K562 (cell line): Measurements from ENCODE around the gene TCEAL1. TPM values are rescaled to one million over a fixed set of nuclear protein-coding genes. Genes with fewer than 3 reads are reported as not detected.
"Not testable (repeated sequence)": the region's sequence is repeated elsewhere in the genome, so short reads cannot be mapped to it uniquely, and the experiment has no call there.

Source experiments
- ATAC-seq: fragments of 200-7000 bp; cut with Tn5 transposase; 3 replicates; pipeline ENCODE4 v1.9.1; 2020; ENCODE audit warnings: moderate library complexity
- BruUV-seq: library from RNA; stranded (reverse); fragments of 400-500 nt; replicated peaks from 2 replicates; lab custom pipeline; 2021; lab: Mats Ljungman, UMichigan
- CTCF ChIA-PET: fragments of 300-600 bp; formaldehyde crosslinking; extraction: SDS; loops from one replicate; lab custom pipeline; 2021; ENCODE audit warnings: low intra/inter-chr PET ratio; lab: Yijun Ruan, JAX
- POLR2A ChIA-PET: fragments of 300-600, 350-650 bp; sonication (Branson Sonifier 250); formaldehyde crosslinking; extraction: SDS; loops from one replicate; lab custom pipeline; 2021; ENCODE audit warnings: antibody characterized with exemption, inconsistent platforms; lab: Yijun Ruan, JAX
- DNase-seq, 4 experiments: peaks; one replicate each; pipeline versions ENCODE4 v3.0.0 to v3.0.0-alpha.2; 2011 to 2018; ENCODE audit warnings: low spot score in 3 of 4, mixed read lengths in 3 of 4; ENCODE audit errors: extremely low read depth in 1 of 4
- FAIRE-seq: peaks from 2 replicates; lab custom pipeline; 2011; peaks lifted over from hg19 to GRCh38; lab: Jason Lieb, UNC
- H2AFZ ChIP-seq: 2 replicates; pipeline ENCODE4 v1.6.0; 2011; ENCODE audit warnings: low read depth, low read length, control low read depth, inconsistent platforms
- H3K27ac ChIP-seq: fragments of 200-600 bp; 3 replicates; pipeline ENCODE4 v1.8.0; 2011; ENCODE audit warnings: low read depth, mild to moderate bottlenecking, control low read depth, inconsistent platforms, low read length, moderate library complexity, mixed read lengths; ENCODE audit errors: extremely low read depth
- H3K27me3 ChIP-seq, 2 experiments: fragments of 300-600 bp in 1 of 2; 2 replicates in 1 of 2; 3 replicates in 1 of 2; pipeline versions ENCODE4 v1.6.0 to v1.8.0; 2011; ENCODE audit warnings: inconsistent platforms in 2 of 2, low read length in 2 of 2, mild to moderate bottlenecking in 1 of 2, mixed read lengths in 1 of 2, moderate library complexity in 1 of 2; ENCODE audit not compliant: control insufficient read depth in 2 of 2, insufficient read depth in 2 of 2
- H3K36me3 ChIP-seq: fragments of 300-600 bp; 3 replicates; pipeline ENCODE4 v1.8.0; 2011; ENCODE audit warnings: mild to moderate bottlenecking, low read length, inconsistent platforms; ENCODE audit not compliant: control insufficient read depth, insufficient read depth
- H3K4me1 ChIP-seq, 2 experiments: fragments of 200-600 bp in 1 of 2; replicated peaks in 1 of 2; 2 replicates in 1 of 2; 3 replicates in 1 of 2; pipeline versions ENCODE4 v1.5.1 to v1.8.0; 2011; ENCODE audit warnings: inconsistent platforms in 2 of 2, low read length in 2 of 2, mild to moderate bottlenecking in 1 of 2, mixed read lengths in 1 of 2, moderate library complexity in 1 of 2; ENCODE audit not compliant: control insufficient read depth in 2 of 2, insufficient read depth in 2 of 2
- H3K4me2 ChIP-seq: 2 replicates; pipeline ENCODE4 v1.6.1; 2011; ENCODE audit warnings: low read length, control low read depth, inconsistent platforms, mixed read lengths; ENCODE audit not compliant: insufficient read depth
- H3K4me3 ChIP-seq: fragments of 200-600 bp; sonication (generic), shearing (Covaris generic); 2 replicates; pipeline ENCODE4 v1.5.1; 2016; ENCODE audit warnings: control low read depth, inconsistent platforms
- H3K79me2 ChIP-seq: fragments of 200-600 bp; 3 replicates; pipeline ENCODE4 v1.8.0; 2011; ENCODE audit warnings: low read length, inconsistent platforms; ENCODE audit not compliant: control insufficient read depth, insufficient read depth
- H3K9ac ChIP-seq, 2 experiments: 2 replicates each; pipeline versions ENCODE4 v1.6.0 to v1.6.1; 2011; ENCODE audit warnings: low read depth in 2 of 2, low read length in 2 of 2, control low read depth in 1 of 2, inconsistent platforms in 1 of 2, mild to moderate bottlenecking in 1 of 2, mixed read lengths in 1 of 2; ENCODE audit not compliant: insufficient read depth in 1 of 2
- H3K9me1 ChIP-seq: one replicate; pipeline ENCODE4 v1.6.0; 2011; ENCODE audit warnings: inconsistent platforms, mild to moderate bottlenecking, low read length, moderate library complexity; ENCODE audit not compliant: control insufficient read depth, insufficient read depth
- H3K9me3 ChIP-seq: replicated peaks from 2 replicates; pipeline ENCODE4 v1.5.1; 2011; ENCODE audit warnings: low read depth, low read length, inconsistent platforms; ENCODE audit not compliant: control insufficient read depth, insufficient read depth
- H4K20me1 ChIP-seq: replicated peaks from 2 replicates; pipeline ENCODE4 v1.6.1; 2011; ENCODE audit warnings: low read length, inconsistent platforms, mixed read lengths; ENCODE audit not compliant: control insufficient read depth, insufficient read depth
- MYNN ChIP-seq, 2 experiments: sonication (generic); formaldehyde crosslinking in 1 of 2; IDR thresholded peaks; 2 replicates each; pipeline versions ENCODE4 v1.5.0 to v1.6.1; 2016 to 2020; ENCODE audit warnings: antibody characterized with exemption in 1 of 2, missing genetic modification reagents in 1 of 2
- RFX1 ChIP-seq: fragments of 450-650 bp; IDR thresholded peaks from 2 replicates; pipeline ENCODE4 v1.6.1; 2016; ENCODE audit warnings: mild to moderate bottlenecking, moderate library complexity
- SMARCE1 ChIP-seq: fragments of 450-650 bp; IDR thresholded peaks from 2 replicates; pipeline ENCODE4 v1.7.1; 2016; ENCODE audit warnings: mild to moderate bottlenecking
- SNAPC5 ChIP-seq: fragments of 250-450 bp; sonication (Bioruptor Pico); IDR thresholded peaks from 2 replicates; pipeline ENCODE4 v1.8.0; 2021; ENCODE audit warnings: moderate library complexity, mild to moderate bottlenecking, inconsistent platforms
- SPI1 ChIP-seq: IDR thresholded peaks from 2 replicates; pipeline ENCODE4 v1.6.1; 2011; ENCODE audit warnings: low read depth, low read length, control low read depth, borderline replicate concordance
- WGBS: fragments of 100-300 bp; shearing (Covaris generic); methylation state at CpG from one replicate; pipeline ENCODE4 v1.1.6; 2016; ENCODE audit warnings: low coverage, mixed read lengths; ENCODE audit not compliant: insufficient coverage; ENCODE audit errors: missing lambda C conversion rate; 5-methylcytosine and 5-hydroxymethylcytosine counted together
- in situ Hi-C: fragments of 300-500 bp; cut with MboI; formaldehyde crosslinking; loops from 4 replicates; pipeline ENCODE4 v1.15.0; 2018; ENCODE audit warnings: inconsistent platforms, mixed read lengths
- intact Hi-C: fragments of 100-400 bp; cut with micrococcal nuclease; formaldehyde crosslinking; loops from 2 replicates; pipeline ENCODE4 v1.14.2; 2022
- polyA plus RNA-seq, 8 experiments: library from polyadenylated mRNA; depleted of rRNA in 4 of 8; stranded (reverse) in 5 of 8; unstranded in 3 of 8; fragments of >200 nt; fragmentation: Nextera tagmentation in 2 of 8; fragmentation: Illumina TruSeq in 1 of 8; extraction: Ambion mirVana in 2 of 8; extraction: Trizol in 1 of 8; gene quantifications; 2 replicates each; pipeline versions ENCODE4 v1.2.1 to v1.2.3, GENCODE V29; 2011 to 2014; ENCODE audit warnings: inconsistent platforms in 1 of 8, missing spikeins in 1 of 8
- total RNA-seq, 7 experiments: library from RNA; depleted of rRNA in 6 of 7; stranded (reverse); fragments of >200 nt in 6 of 7; fragmentation: Illumina TruSeq in 2 of 7; extraction: Trizol in 2 of 7; gene quantifications; 2 replicates each; pipeline versions ENCODE4 v1.2.1 to v1.2.3, GENCODE V29; 2011 to 2021; ENCODE audit warnings: low replicate concordance in 1 of 7

Gene TCEAL1
- total and polyA plus RNA-seq, 9 of the 15 experiments (the other 6 are each of a cell fraction or from before 2014, with no cell fraction given): 2.1 to 5.3 (median 4.0) TPM

GRCh38 chrX:103637604-103638338, 9.0 kb downstream of the TCEAL1 start (continued):
- TF ChIP-seq SPI1 (no peak), SNAPC5 (CRISPR knock-in tag) (no peak), SMARCE1 (no peak)

GRCh38 chrX:103638479-103639346, 9.9 kb downstream of the TCEAL1 start:
- H4K20me1 ChIP-seq; POLR2A ChIA-PET; H2AFZ ChIP-seq; H3K9me1 ChIP-seq; in situ Hi-C loops; CTCF ChIA-PET; FAIRE-seq; ATAC-seq; H3K9me3 ChIP-seq; H3K9ac ChIP-seq; H3K27ac ChIP-seq; BruUV-seq; intact Hi-C loops; H3K27me3 ChIP-seq; H3K36me3 ChIP-seq; TF ChIP-seq MYNN (CRISPR knock-in tag; IDR thresholded peaks at IDR 0.05): not testable (repeated sequence)
- WGBS: 0% methylated on average over 4 of the region's 6 CpGs
- peak; percentile 76 for TF ChIP-seq RFX1
- peak; percentile 28; the same call in 1 of the 2 replicates for TF ChIP-seq MYNN (IDR thresholded peaks at IDR 0.05)
- TF ChIP-seq, all 486 proteins: peak for 2; not testable (repeated sequence) for 484
- not testable (repeated sequence) for H3K4me1 ChIP-seq, H3K4me3 ChIP-seq, H3K4me2 ChIP-seq, DNase-seq, H3K79me2 ChIP-seq
